ENCODE measurements around the gene AZU1. TPM values are rescaled to one million over a fixed set of nuclear protein-coding genes. Genes with fewer than 3 reads are reported as not detected.

Gene AZU1
- total RNA-seq, 1 donor, result not detected

- DNase-seq (ENCODE audit: low read depth), result no peak
- no peak for TF ChIP-seq CTCF (IDR thresholded peaks at IDR 0.05; ENCODE audit: insufficient read depth, low read length)
Observed at GRCh38 chr19:867855-868457, 40.3 kb downstream of the AZU1 start.

GRCh38 chr19:868458-869244, 41.0 kb downstream of the AZU1 start:
- TF ChIP-seq CTCF (IDR thresholded peaks at IDR 0.05; ENCODE audit: insufficient read depth, low read length), result no peak
- DNase-seq (ENCODE audit: low read depth), result no peak
- no peak overlapping the region for H3K4me3 ChIP-seq (ENCODE audit: low read depth, low read length)

More at GRCh38 chr19:867855-868457, 40.3 kb downstream of the AZU1 start:
- no peak overlapping the region for H3K4me3 ChIP-seq (ENCODE audit: low read depth, low read length)

- no peak for TF ChIP-seq CTCF (IDR thresholded peaks at IDR 0.05; ENCODE audit: insufficient read depth, low read length)
- DNase-seq (ENCODE audit: low read depth), result peak; percentile 98
- H3K4me3 ChIP-seq (ENCODE audit: low read depth, low read length), result no peak overlapping the region
Observed at GRCh38 chr19:869245-870177, 41.9 kb downstream of the AZU1 start.

- DNase-seq (ENCODE audit: low read depth), result no peak
- H3K4me3 ChIP-seq (ENCODE audit: low read depth, low read length), result no peak overlapping the region
- no peak for TF ChIP-seq CTCF (IDR thresholded peaks at IDR 0.05; ENCODE audit: insufficient read depth, low read length)
Observed at GRCh38 chr19:870314-870713, 42.7 kb downstream of the AZU1 start.

- TF ChIP-seq CTCF (IDR thresholded peaks at IDR 0.05; ENCODE audit: insufficient read depth, low read length), result no peak
- no peak overlapping the region for H3K4me3 ChIP-seq (ENCODE audit: low read depth, low read length)
- no peak for DNase-seq (ENCODE audit: low read depth)
Observed at GRCh38 chr19:870963-871401, 43.3 kb downstream of the AZU1 start.

GRCh38 chr19:871446-872265, 44.0 kb downstream of the AZU1 start:
- no peak for TF ChIP-seq CTCF (IDR thresholded peaks at IDR 0.05; ENCODE audit: insufficient read depth, low read length)
- H3K4me3 ChIP-seq (ENCODE audit: low read depth, low read length), result no peak overlapping the region
- no peak for DNase-seq (ENCODE audit: low read depth)

All from fibroblast of the aortic adventitia (primary cell).